ENCODE measurements around the gene PROK2.

- TF ChIP-seq REST (IDR thresholded peaks at IDR 0.05; ENCODE audit: low read depth, low read length) (no peak), NFYA (IDR thresholded peaks at IDR 0.05; ENCODE audit: borderline replicate concordance, low read depth, low read length) (no peak)
These were observed 52.3 kb downstream of the PROK2 start for GRCh38 chr3:71732637-71733036.
